GM23338 (cell line): ENCODE results near the gene CD68. TPM values are rescaled to one million over a fixed set of nuclear protein-coding genes. Genes with fewer than 3 reads are reported as not detected.

Experiments
- ATAC-seq: fragments of 200-7000 bp; cut with Tn5 transposase; 3 replicates; pipeline ENCODE4 v1.9.1; 2020
- DNase-seq: peaks from one replicate; pipeline ENCODE4 v3.0.0-alpha.2; 2015; ENCODE audit warnings: low spot score
- H2AFZ ChIP-seq: fragments of 200-600 bp; sonication (generic); 2 replicates; pipeline ENCODE4 v1.8.0; 2016; ENCODE audit warnings: antibody characterized with exemption, mild to moderate bottlenecking, moderate library complexity
- H3F3A ChIP-seq: fragments of 200-600 bp; sonication (generic); replicated peaks from 2 replicates; pipeline ENCODE4 v1.8.0; 2017; ENCODE audit warnings: antibody characterized with exemption, mixed run types, low read depth
- H3K27ac ChIP-seq: fragments of 200-600 bp; sonication (generic); 2 replicates; pipeline ENCODE4 v1.6.1; 2016; ENCODE audit warnings: low read depth
- H3K27me3 ChIP-seq: fragments of 200-600 bp; sonication (generic); 2 replicates; pipeline ENCODE4 v1.8.0; 2016; ENCODE audit warnings: mild to moderate bottlenecking, mixed run types, moderate library complexity; ENCODE audit not compliant: insufficient read depth
- H3K36me3 ChIP-seq: fragments of 200-600 bp; sonication (generic); 2 replicates; pipeline ENCODE4 v1.8.0; 2016; ENCODE audit warnings: mild to moderate bottlenecking; ENCODE audit not compliant: insufficient read depth
- H3K4me1 ChIP-seq: fragments of 200-600 bp; sonication (generic); 2 replicates; pipeline ENCODE4 v1.8.0; 2016; ENCODE audit warnings: mild to moderate bottlenecking, moderate library complexity; ENCODE audit not compliant: insufficient read depth
- H3K4me2 ChIP-seq: fragments of 200-600 bp; sonication (generic); 2 replicates; pipeline ENCODE4 v1.7.1; 2017; ENCODE audit warnings: mixed run types
- H3K4me3 ChIP-seq: fragments of 200-600 bp; sonication (generic); 2 replicates; pipeline ENCODE4 v1.6.1; 2016; ENCODE audit warnings: mixed run types
- H3K79me2 ChIP-seq: fragments of 200-600 bp; sonication (generic); replicated peaks from 2 replicates; pipeline ENCODE4 v1.8.0; 2017; ENCODE audit warnings: mild to moderate bottlenecking; ENCODE audit not compliant: insufficient read depth
- H3K9me2 ChIP-seq: fragments of 200-600 bp; sonication (generic); 2 replicates; pipeline ENCODE4 v1.8.0; 2017; ENCODE audit not compliant: insufficient read depth
- H4K20me1 ChIP-seq: fragments of 200-600 bp; sonication (generic); replicated peaks from 2 replicates; pipeline ENCODE4 v1.8.0; 2017; ENCODE audit warnings: mild to moderate bottlenecking; ENCODE audit not compliant: insufficient read depth
- H3K27ac Mint-ChIP-seq: 2 replicates; pipeline ENCODE4 v1.8.0; 2020; ENCODE audit warnings: inconsistent platforms, mild to moderate bottlenecking, moderate library complexity, mixed read lengths
- H3K27me3 Mint-ChIP-seq: 3 replicates; pipeline ENCODE4 v1.8.0; 2022; ENCODE audit warnings: low read depth, mild to moderate bottlenecking, moderate library complexity, mixed read lengths, inconsistent platforms; ENCODE audit not compliant: insufficient read depth, poor library complexity
- H3K36me3 Mint-ChIP-seq: 3 replicates; pipeline ENCODE4 v1.8.0; 2021; ENCODE audit warnings: low read depth, mild to moderate bottlenecking, inconsistent platforms, moderate library complexity, mixed read lengths
- H3K4me1 Mint-ChIP-seq: 3 replicates; pipeline ENCODE4 v1.8.0; 2020; ENCODE audit warnings: mild to moderate bottlenecking, inconsistent platforms, mixed read lengths
- H3K4me3 Mint-ChIP-seq: 3 replicates; pipeline ENCODE4 v1.8.0; 2021; ENCODE audit warnings: moderate library complexity, mild to moderate bottlenecking, inconsistent platforms, mixed read lengths
- H3K9me3 Mint-ChIP-seq: 3 replicates; pipeline ENCODE4 v1.8.0; 2020; ENCODE audit warnings: moderate library complexity, mild to moderate bottlenecking, inconsistent platforms, mixed read lengths
- CREB1 ChIP-seq: fragments of 250-450 bp; sonication (Bioruptor Pico); IDR thresholded peaks from 2 replicates; pipeline ENCODE4 v1.5.0; 2020; ENCODE audit warnings: low read depth, mild to moderate bottlenecking, moderate library complexity
- EZH2phosphoT487 ChIP-seq: fragments of 200-600 bp; sonication (generic); IDR thresholded peaks from one replicate; pipeline ENCODE4 v1.8.1; 2018; ENCODE audit warnings: antibody characterized with exemption; ENCODE audit not compliant: unreplicated experiment
- NANOG ChIP-seq: IDR thresholded peaks from 2 replicates; pipeline ENCODE4 v1.6.1; 2016; ENCODE audit warnings: antibody characterized with exemption, borderline replicate concordance
- ZNF331 ChIP-seq: fragments of 250-450 bp; sonication (Bioruptor Pico); IDR thresholded peaks from 2 replicates; pipeline ENCODE4 v1.5.0; 2020; ENCODE audit warnings: low read depth, mild to moderate bottlenecking, moderate library complexity
- polyA plus RNA-seq: library from polyadenylated mRNA; unstranded; fragments of >200 nt; fragmentation: Nextera tagmentation; extraction: Ambion mirVana; gene quantifications from 2 replicates; pipeline ENCODE4 v1.2.1, GENCODE V29; 2016
- total RNA-seq: library from RNA; depleted of rRNA; stranded (reverse); fragments of >200 nt; shearing (Covaris generic); gene quantifications from 2 replicates; pipeline ENCODE4 v1.2.3, GENCODE V29; 2014
- TF ChIP-seq, protein P1 (sequence below): fragments of 250-450 bp; sonication (Bioruptor Pico); IDR thresholded peaks from 2 replicates; pipeline ENCODE4 v1.5.0; 2020; ENCODE audit warnings: mild to moderate bottlenecking, moderate library complexity
- TF ChIP-seq, protein P2 (sequence below), 2 experiments: fragments of 200-600 bp in 1 of 2; sonication (generic) in 1 of 2; conservative IDR thresholded peaks; 2 replicates each; pipeline versions ENCODE4 v1.5.1 to v1.6.1; 2016 to 2017; ENCODE audit warnings: antibody characterized with exemption in 2 of 2, low read depth in 2 of 2, mild to moderate bottlenecking in 2 of 2, moderate library complexity in 1 of 2

CD68 gene
- total and polyA plus RNA-seq, 2 experiments from 2014 or later: not detected

- no peak overlapping the region; the same call in 2 of the 3 replicates for H3K4me3 Mint-ChIP-seq
- Histone ChIP-seq H3K4me2 (no peak overlapping the region), H3K36me3 (peaks cover 6% of the 10 kb centered on the region; the same call in 1 of the 2 replicates)
These were observed 7.4 kb downstream of the CD68 start for GRCh38 chr17:7586673-7587419.

GRCh38 chr17:7587420-7588151 is 8.1 kb downstream of the CD68 start:
- Mint-ChIP-seq H3K27me3 (peaks cover 27% of the 10 kb centered on the region), H3K4me3 (peak overlapping the region; percentile 12; the same call in 2 of the 3 replicates), H3K4me1 (peaks cover 42% of the 10 kb centered on the region), H3K9me3 (no peaks in the 10 kb centered on the region), H3K27ac (0 out of 2 replicates have a peak overlapping the region, but pooled peaks have one; percentile 67), H3K36me3 (peaks cover 47% of the 10 kb centered on the region)
- Histone ChIP-seq H3K27me3 (no peaks in the 10 kb centered on the region), H3K4me1 (peaks cover 24% of the 10 kb centered on the region), H3K4me3 (peak overlapping the region; percentile 88; the same call in 1 of the 2 replicates), H3F3A (peaks cover 33% of the 10 kb centered on the region), H3K79me2 (peaks cover 23% of the 10 kb centered on the region), H4K20me1 (no peaks in the 10 kb centered on the region), H3K27ac (no peak overlapping the region), H3K36me3 (peaks cover 11% of the 10 kb centered on the region; the same call in 1 of the 2 replicates), H2AFZ (no peak overlapping the region), H3K4me2 (peak overlapping the region; percentile 99; the same call in 1 of the 2 replicates), H3K9me2 (no peaks in the 10 kb centered on the region; the same call in 1 of the 2 replicates)
- no peak for ATAC-seq
- no peak for DNase-seq
- TF ChIP-seq EZH2phosphoT487 (no peak), CREB1 (no peak), NANOG (no peak)
- TF ChIP-seq, protein P1, sequence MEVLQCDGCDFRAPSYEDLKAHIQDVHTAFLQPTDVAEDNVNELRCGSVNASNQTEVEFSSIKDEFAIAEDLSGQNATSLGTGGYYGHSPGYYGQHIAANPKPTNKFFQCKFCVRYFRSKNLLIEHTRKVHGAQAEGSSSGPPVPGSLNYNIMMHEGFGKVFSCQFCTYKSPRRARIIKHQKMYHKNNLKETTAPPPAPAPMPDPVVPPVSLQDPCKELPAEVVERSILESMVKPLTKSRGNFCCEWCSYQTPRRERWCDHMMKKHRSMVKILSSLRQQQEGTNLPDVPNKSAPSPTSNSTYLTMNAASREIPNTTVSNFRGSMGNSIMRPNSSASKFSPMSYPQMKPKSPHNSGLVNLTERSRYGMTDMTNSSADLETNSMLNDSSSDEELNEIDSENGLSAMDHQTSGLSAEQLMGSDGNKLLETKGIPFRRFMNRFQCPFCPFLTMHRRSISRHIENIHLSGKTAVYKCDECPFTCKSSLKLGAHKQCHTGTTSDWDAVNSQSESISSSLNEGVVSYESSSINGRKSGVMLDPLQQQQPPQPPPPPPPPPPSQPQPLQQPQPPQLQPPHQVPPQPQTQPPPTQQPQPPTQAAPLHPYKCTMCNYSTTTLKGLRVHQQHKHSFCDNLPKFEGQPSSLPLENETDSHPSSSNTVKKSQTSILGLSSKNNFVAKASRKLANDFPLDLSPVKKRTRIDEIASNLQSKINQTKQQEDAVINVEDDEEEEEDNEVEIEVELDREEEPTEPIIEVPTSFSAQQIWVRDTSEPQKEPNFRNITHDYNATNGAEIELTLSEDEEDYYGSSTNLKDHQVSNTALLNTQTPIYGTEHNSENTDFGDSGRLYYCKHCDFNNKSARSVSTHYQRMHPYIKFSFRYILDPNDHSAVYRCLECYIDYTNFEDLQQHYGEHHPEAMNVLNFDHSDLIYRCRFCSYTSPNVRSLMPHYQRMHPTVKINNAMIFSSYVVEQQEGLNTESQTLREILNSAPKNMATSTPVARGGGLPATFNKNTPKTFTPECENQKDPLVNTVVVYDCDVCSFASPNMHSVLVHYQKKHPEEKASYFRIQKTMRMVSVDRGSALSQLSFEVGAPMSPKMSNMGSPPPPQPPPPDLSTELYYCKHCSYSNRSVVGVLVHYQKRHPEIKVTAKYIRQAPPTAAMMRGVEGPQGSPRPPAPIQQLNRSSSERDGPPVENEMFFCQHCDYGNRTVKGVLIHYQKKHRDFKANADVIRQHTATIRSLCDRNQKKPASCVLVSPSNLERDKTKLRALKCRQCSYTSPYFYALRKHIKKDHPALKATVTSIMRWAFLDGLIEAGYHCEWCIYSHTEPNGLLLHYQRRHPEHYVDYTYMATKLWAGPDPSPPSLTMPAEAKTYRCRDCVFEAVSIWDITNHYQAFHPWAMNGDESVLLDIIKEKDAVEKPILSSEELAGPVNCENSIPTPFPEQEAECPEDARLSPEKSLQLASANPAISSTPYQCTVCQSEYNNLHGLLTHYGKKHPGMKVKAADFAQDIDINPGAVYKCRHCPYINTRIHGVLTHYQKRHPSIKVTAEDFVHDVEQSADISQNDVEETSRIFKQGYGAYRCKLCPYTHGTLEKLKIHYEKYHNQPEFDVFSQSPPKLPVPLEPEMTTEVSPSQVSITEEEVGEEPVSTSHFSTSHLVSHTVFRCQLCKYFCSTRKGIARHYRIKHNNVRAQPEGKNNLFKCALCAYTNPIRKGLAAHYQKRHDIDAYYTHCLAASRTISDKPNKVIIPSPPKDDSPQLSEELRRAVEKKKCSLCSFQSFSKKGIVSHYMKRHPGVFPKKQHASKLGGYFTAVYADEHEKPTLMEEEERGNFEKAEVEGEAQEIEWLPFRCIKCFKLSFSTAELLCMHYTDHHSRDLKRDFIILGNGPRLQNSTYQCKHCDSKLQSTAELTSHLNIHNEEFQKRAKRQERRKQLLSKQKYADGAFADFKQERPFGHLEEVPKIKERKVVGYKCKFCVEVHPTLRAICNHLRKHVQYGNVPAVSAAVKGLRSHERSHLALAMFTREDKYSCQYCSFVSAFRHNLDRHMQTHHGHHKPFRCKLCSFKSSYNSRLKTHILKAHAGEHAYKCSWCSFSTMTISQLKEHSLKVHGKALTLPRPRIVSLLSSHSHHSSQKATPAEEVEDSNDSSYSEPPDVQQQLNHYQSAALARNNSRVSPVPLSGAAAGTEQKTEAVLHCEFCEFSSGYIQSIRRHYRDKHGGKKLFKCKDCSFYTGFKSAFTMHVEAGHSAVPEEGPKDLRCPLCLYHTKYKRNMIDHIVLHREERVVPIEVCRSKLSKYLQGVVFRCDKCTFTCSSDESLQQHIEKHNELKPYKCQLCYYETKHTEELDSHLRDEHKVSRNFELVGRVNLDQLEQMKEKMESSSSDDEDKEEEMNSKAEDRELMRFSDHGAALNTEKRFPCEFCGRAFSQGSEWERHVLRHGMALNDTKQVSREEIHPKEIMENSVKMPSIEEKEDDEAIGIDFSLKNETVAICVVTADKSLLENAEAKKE (CRISPR knock-in tag): no peak

More at GRCh38 chr17:7586673-7587419, 7.4 kb downstream of the CD68 start:
- H3K4me1 ChIP-seq: peaks cover 28% of the 10 kb centered on the region
- peaks cover 32% of the 10 kb centered on the region for H3K27me3 Mint-ChIP-seq
- no peak overlapping the region for H3K4me3 ChIP-seq
- H3K36me3 Mint-ChIP-seq: peaks cover 46% of the 10 kb centered on the region
- no peak overlapping the region for H3K27ac ChIP-seq
- peaks cover 49% of the 10 kb centered on the region for H3K4me1 Mint-ChIP-seq
- no peaks in the 10 kb centered on the region for H3K27me3 ChIP-seq
- H3K9me2 ChIP-seq: no peaks in the 10 kb centered on the region; the same call in 1 of the 2 replicates
- no peaks in the 10 kb centered on the region for H3K9me3 Mint-ChIP-seq
- DNase-seq: peak; percentile 66
- H3K79me2 ChIP-seq: peaks cover 29% of the 10 kb centered on the region
- H3K27ac Mint-ChIP-seq: 0 out of 2 replicates have a peak overlapping the region, but pooled peaks have one; percentile 67
- no peak overlapping the region for H2AFZ ChIP-seq
- H3F3A ChIP-seq: peaks cover 35% of the 10 kb centered on the region
- no peaks in the 10 kb centered on the region for H4K20me1 ChIP-seq
- TF ChIP-seq, protein P2, sequence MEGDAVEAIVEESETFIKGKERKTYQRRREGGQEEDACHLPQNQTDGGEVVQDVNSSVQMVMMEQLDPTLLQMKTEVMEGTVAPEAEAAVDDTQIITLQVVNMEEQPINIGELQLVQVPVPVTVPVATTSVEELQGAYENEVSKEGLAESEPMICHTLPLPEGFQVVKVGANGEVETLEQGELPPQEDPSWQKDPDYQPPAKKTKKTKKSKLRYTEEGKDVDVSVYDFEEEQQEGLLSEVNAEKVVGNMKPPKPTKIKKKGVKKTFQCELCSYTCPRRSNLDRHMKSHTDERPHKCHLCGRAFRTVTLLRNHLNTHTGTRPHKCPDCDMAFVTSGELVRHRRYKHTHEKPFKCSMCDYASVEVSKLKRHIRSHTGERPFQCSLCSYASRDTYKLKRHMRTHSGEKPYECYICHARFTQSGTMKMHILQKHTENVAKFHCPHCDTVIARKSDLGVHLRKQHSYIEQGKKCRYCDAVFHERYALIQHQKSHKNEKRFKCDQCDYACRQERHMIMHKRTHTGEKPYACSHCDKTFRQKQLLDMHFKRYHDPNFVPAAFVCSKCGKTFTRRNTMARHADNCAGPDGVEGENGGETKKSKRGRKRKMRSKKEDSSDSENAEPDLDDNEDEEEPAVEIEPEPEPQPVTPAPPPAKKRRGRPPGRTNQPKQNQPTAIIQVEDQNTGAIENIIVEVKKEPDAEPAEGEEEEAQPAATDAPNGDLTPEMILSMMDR (conservative IDR thresholded peaks at IDR 0.05; ENCODE audit: low read depth in 2 of 2): peak; percentile 27 to 65; a peak in 3 of 4 replicates
- no peak for TF ChIP-seq ZNF331
- no peak for ATAC-seq
